Lower leg skin (tissue), 4 donors: ENCODE data around the gene ZCCHC14. TPM values are rescaled to one million over a fixed set of nuclear protein-coding genes. Genes with fewer than 3 reads are reported as not detected.
"Not testable (repeated sequence)": the region's sequence is repeated elsewhere in the genome, so short reads cannot be mapped to it uniquely, and the experiment has no call there.

ENCODE experiments used
- DNase-seq, 2 donors: peaks; one replicate each; pipeline ENCODE4 v3.0.0-alpha.2; 2019; ENCODE audit warnings: low spot score in 2 of 2
- H3K4me3 ChIP-seq: fragments of 200-600 bp; sonication (generic); 2 replicates; pipeline ENCODE4 v1.5.1; 2017; ENCODE audit warnings: mild to moderate bottlenecking, low read depth; ENCODE audit not compliant: poor library complexity, severe bottlenecking
- POLR2A ChIP-seq, 2 donors: fragments of 450-650 bp; IDR thresholded peaks; one replicate each; pipeline ENCODE4 v1.6.1; 2016 to 2017; ENCODE audit warnings: antibody characterized with exemption in 2 of 2, mild to moderate bottlenecking in 1 of 2, moderate library complexity in 1 of 2
- WGBS, 2 donors: methylation state at CpG; one replicate each; pipeline ENCODE4 v1.1.5; 2018; 5-methylcytosine and 5-hydroxymethylcytosine counted together
- intact Hi-C: fragments of 100-400 bp; cut with DNase I; formaldehyde crosslinking; loops from one replicate; pipeline ENCODE4 v1.15.0; 2023; ENCODE audit warnings: low total_unique reads
- total RNA-seq, 4 donors: library from RNA; depleted of rRNA; stranded (reverse); fragments of >200 nt; gene quantifications; one replicate each; pipeline ENCODE4 v1.1.0, GENCODE V29; 2016
- TF ChIP-seq, protein P1 (sequence below), 3 donors: fragments of 450-650 bp; IDR thresholded peaks; one replicate each; pipeline ENCODE4 v1.5.1; 2016; ENCODE audit warnings: antibody characterized with exemption in 3 of 3, mild to moderate bottlenecking in 3 of 3, moderate library complexity in 2 of 3

The ZCCHC14 gene
- total RNA-seq, 4 donors from 2014 or later, result 13.7 to 25.4 (median 23.6) TPM

DNA sequence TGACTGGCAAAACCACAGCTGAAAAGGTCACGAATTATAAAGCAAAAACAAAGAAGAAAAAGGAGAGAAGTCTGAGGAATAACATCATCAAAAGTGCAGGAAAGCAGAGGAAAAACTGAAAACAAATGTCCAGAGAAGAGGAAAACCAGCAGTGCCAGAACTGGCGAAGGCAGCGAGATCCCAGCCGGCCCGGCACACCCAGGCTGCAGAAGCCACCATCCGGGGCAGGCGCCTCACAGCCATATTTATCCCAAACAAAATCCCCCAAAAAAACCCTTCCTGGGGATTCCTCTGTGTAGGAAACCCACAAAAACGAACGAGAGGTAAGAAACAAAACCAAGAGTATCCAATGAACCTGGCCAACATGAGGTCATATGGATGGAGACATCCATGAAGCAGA lies 10.6 kb downstream of the ZCCHC14 start:
- TF ChIP-seq POLR2A (IDR thresholded peaks at IDR 0.05), result no peak
- TF ChIP-seq, protein P1, sequence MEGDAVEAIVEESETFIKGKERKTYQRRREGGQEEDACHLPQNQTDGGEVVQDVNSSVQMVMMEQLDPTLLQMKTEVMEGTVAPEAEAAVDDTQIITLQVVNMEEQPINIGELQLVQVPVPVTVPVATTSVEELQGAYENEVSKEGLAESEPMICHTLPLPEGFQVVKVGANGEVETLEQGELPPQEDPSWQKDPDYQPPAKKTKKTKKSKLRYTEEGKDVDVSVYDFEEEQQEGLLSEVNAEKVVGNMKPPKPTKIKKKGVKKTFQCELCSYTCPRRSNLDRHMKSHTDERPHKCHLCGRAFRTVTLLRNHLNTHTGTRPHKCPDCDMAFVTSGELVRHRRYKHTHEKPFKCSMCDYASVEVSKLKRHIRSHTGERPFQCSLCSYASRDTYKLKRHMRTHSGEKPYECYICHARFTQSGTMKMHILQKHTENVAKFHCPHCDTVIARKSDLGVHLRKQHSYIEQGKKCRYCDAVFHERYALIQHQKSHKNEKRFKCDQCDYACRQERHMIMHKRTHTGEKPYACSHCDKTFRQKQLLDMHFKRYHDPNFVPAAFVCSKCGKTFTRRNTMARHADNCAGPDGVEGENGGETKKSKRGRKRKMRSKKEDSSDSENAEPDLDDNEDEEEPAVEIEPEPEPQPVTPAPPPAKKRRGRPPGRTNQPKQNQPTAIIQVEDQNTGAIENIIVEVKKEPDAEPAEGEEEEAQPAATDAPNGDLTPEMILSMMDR (IDR thresholded peaks at IDR 0.05), result no peak
- H3K4me3 ChIP-seq, result no peak overlapping the region

GRCh38 chr16:87481711-87482110 lies 11.1 kb downstream of the ZCCHC14 start:
- intact Hi-C loops, H3K4me3 ChIP-seq, DNase-seq: not testable (repeated sequence)
- WGBS, 2 donors, result 68 to 79% methylated on average over 5 of the region's 5 CpGs

More for the DNA sequence above, 10.6 kb downstream of the ZCCHC14 start:
- 46 to 68% methylated on average over 9 of the region's 9 CpGs for WGBS, 2 donors
- DNase-seq, result no peak
- intact Hi-C loops, result no loop called here

DNA sequence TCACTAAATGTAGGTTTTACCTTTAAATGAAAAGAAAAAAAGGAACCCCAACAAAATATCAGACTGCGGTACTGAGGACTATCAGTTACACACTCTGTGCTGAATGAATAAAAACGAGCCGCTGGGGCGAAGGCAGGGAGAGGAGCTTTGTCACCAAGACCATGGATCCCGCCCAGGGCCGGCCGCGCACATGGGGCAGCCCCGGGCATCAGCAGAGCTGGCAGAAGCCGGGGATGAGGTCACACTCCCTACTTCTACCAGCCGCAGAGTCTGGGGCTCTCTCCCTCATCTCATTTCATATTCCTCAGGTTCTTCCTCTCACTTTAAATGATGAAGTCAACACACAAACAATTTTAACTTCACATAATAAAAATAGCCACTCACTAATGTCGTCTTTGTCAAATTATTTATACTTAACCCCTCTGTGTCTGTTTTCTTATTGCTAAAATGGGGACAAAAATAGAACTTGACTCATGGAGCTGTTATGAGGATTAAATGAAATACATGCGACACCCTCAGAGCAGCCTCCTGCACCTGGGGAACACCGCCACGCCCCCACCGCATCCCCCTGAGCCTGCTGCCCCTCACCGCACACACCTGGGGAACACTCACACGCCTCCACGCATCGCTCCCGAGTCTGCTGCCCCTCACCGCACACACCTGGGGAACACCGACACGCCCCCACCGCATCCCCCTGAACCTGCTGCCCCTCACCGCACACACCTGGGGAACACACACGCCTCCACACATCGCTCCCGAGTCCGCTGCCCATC lies 15.4 kb downstream of the ZCCHC14 start:
- WGBS, 2 donors, result 55 to 59% methylated on average over 30 of the region's 30 CpGs
- peak in 1 of 2 donors; percentile 84 for DNase-seq
- H3K4me3 ChIP-seq, intact Hi-C loops: not testable (repeated sequence)

DNA sequence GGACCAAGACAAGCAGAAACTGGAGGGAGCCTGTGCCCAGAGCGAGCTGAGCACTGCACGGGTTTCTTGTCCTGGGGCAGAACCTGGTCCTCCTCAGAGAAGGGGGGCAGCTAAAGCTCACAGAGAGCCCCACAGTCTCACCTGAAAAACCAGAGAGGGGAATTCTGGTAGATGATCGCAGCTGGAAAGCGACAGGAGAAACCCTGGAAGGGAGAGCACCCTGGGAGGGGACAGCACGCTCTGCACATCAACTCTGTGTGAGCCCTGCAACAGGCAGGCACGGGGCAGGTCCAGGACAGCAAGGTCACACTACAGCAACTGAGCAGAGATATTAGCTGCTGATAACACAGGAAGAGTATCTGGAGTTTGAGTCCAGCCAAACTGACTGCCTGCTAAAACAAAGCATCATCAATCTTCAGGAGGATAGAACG lies 18.2 kb downstream of the ZCCHC14 start:
- 59 to 73% methylated on average over 7 of the region's 7 CpGs for WGBS, 2 donors
- no peak for DNase-seq
- no peak overlapping the region for H3K4me3 ChIP-seq
- TF ChIP-seq, protein P1 (IDR thresholded peaks at IDR 0.05), result no peak
- no peak for TF ChIP-seq POLR2A (IDR thresholded peaks at IDR 0.05)
- intact Hi-C loops, result no loop called here

GRCh38 chr16:87474017-87474416 lies 18.8 kb downstream of the ZCCHC14 start:
- H3K4me3 ChIP-seq, result no peak overlapping the region
- intact Hi-C loops, result no loop called here
- DNase-seq, result no peak
- no peak for TF ChIP-seq POLR2A (IDR thresholded peaks at IDR 0.05)
- TF ChIP-seq, protein P1 (IDR thresholded peaks at IDR 0.05), result no peak
- WGBS, 2 donors, result 87 to 91% methylated on average over 4 of the region's 4 CpGs

GRCh38 chr16:87472935-87473334 lies 19.9 kb downstream of the ZCCHC14 start:
- intact Hi-C loops, result no loop called here
- TF ChIP-seq, protein P1 (IDR thresholded peaks at IDR 0.05), result no peak
- WGBS, 2 donors, result 94 to 95% methylated on average over 6 of the region's 6 CpGs
- H3K4me3 ChIP-seq, result no peak overlapping the region
- no peak for DNase-seq
